Gastroesophageal sphincter (tissue), 4 donors: ENCODE data around the gene CD40. TPM values are rescaled to one million over a fixed set of nuclear protein-coding genes. Genes with fewer than 3 reads are reported as not detected.

Experiments
- ATAC-seq: fragments of 150-250 bp; one replicate; pipeline ENCODE4 v1.9.1; 2016; ENCODE audit warnings: mild to moderate bottlenecking, moderate library complexity
- H3K27ac ChIP-seq, 4 donors: fragments of 200-600 bp; sonication (generic) in 3 of 4; 1 replicate in 3 of 4; 2 replicates in 1 of 4; pipeline ENCODE4 v1.5.1; 2016 to 2019
- H3K27me3 ChIP-seq: fragments of 200-600 bp; sonication (generic); one replicate; pipeline ENCODE4 v1.5.1; 2019
- H3K36me3 ChIP-seq, 2 donors: fragments of 200-600 bp; sonication (generic); one replicate each; pipeline ENCODE4 v1.5.1; 2019; ENCODE audit warnings: control low read depth in 1 of 2
- H3K4me1 ChIP-seq, 3 donors: fragments of 200-600 bp; sonication (generic); 1 replicate in 2 of 3; 2 replicates in 1 of 3; pipeline ENCODE4 v1.5.1; 2016 to 2019; ENCODE audit warnings: control low read depth in 2 of 3
- H3K4me3 ChIP-seq, 2 donors: fragments of 200-600 bp; sonication (generic); one replicate each; pipeline ENCODE4 v1.5.1; 2019; ENCODE audit warnings: mild to moderate bottlenecking in 1 of 2, moderate library complexity in 1 of 2
- H3K9me3 ChIP-seq, 3 donors: fragments of 200-600 bp; sonication (generic); one replicate each; pipeline ENCODE4 v1.5.1; 2017 to 2019; ENCODE audit warnings: control low read depth in 2 of 3
- CTCF ChIP-seq, 4 experiments: fragments of 200-600 bp in 2 of 4; fragments of 450-650 bp in 2 of 4; sonication (generic) in 1 of 4; IDR thresholded peaks; one replicate each; pipeline ENCODE4 v1.5.1; 2017 to 2019; ENCODE audit warnings: antibody characterized with exemption in 4 of 4, mild to moderate bottlenecking in 2 of 4, moderate library complexity in 2 of 4
- EP300 ChIP-seq: sonication (generic); formaldehyde crosslinking; IDR thresholded peaks from one replicate; pipeline ENCODE4 v1.6.1; 2017; ENCODE audit warnings: antibody characterized with exemption, mild to moderate bottlenecking
- POLR2A ChIP-seq, 2 donors: fragments of 450-650 bp; IDR thresholded peaks; one replicate each; pipeline ENCODE4 v1.6.1; 2017; ENCODE audit warnings: antibody characterized with exemption in 2 of 2, mild to moderate bottlenecking in 2 of 2, moderate library complexity in 1 of 2
- POLR2AphosphoS5 ChIP-seq: sonication (generic); formaldehyde crosslinking; IDR thresholded peaks from one replicate; pipeline ENCODE4 v1.6.1; 2017; ENCODE audit warnings: antibody characterized with exemption
- WGBS, 2 donors: methylation state at CpG; one replicate each; pipeline ENCODE4 v1.1.5; 2018; ENCODE audit warnings: low coverage in 1 of 2; 5-methylcytosine and 5-hydroxymethylcytosine counted together
- total RNA-seq, 4 donors: library from RNA; depleted of rRNA; stranded (reverse); fragments of >200 nt; gene quantifications; one replicate each; pipeline ENCODE4 v1.1.0, GENCODE V29; 2016

The CD40 gene
- total RNA-seq, 4 donors from 2014 or later: 13.7 to 16.6 (median 13.9) TPM

- H3K4me3 ChIP-seq: no peak overlapping the region
- H3K4me1 ChIP-seq: no peaks in the 10 kb centered on the region
- H3K9me3 ChIP-seq: no peaks in the 10 kb centered on the region
- no peak overlapping the region for H3K27ac ChIP-seq
- TF ChIP-seq EP300 (no peak), POLR2A (IDR thresholded peaks at IDR 0.05) (no peak), POLR2AphosphoS5 (no peak), CTCF (IDR thresholded peaks at IDR 0.05) (no peak)
- 58% methylated on average over 4 of the region's 6 CpGs; no CpG with 5 or more reads in 1 of the 2 donors for WGBS, 2 donors
- no peak for ATAC-seq
- no peaks in the 10 kb centered on the region for H3K36me3 ChIP-seq
- H3K27me3 ChIP-seq: peaks cover 83% of the 10 kb centered on the region
Observed at GRCh38 chr20:46157076-46157592, 39.0 kb downstream of the CD40 start.

- TF ChIP-seq POLR2A (IDR thresholded peaks at IDR 0.05): no peak
- TF ChIP-seq EP300: no peak
- no peak for TF ChIP-seq CTCF (IDR thresholded peaks at IDR 0.05)
- no peak for TF ChIP-seq POLR2AphosphoS5
- H3K4me1 ChIP-seq: no peaks in the 10 kb centered on the region
- H3K36me3 ChIP-seq: no peaks in the 10 kb centered on the region
- 72% methylated on average over 3 of the region's 7 CpGs; no CpG with 5 or more reads in 1 of the 2 donors for WGBS, 2 donors
- no peak overlapping the region for H3K4me3 ChIP-seq
- H3K27me3 ChIP-seq: peaks cover 83% of the 10 kb centered on the region
- H3K27ac ChIP-seq: no peak overlapping the region
- H3K9me3 ChIP-seq: no peaks in the 10 kb centered on the region
- no peak for ATAC-seq
Observed at GRCh38 chr20:46157625-46158024, 39.5 kb downstream of the CD40 start.

- Histone ChIP-seq H3K27ac (no peak overlapping the region), H3K4me3 (no peak overlapping the region), H3K4me1 (no peaks in the 10 kb centered on the region), H3K36me3 (no peaks in the 10 kb centered on the region), H3K27me3 (peaks cover 83% of the 10 kb centered on the region), H3K9me3 (no peaks in the 10 kb centered on the region)
- WGBS, 2 donors: 8% methylated on average over 5 of the region's 5 CpGs; no CpG with 5 or more reads in 1 of the 2 donors
- TF ChIP-seq CTCF (IDR thresholded peaks at IDR 0.05) (no peak), POLR2A (IDR thresholded peaks at IDR 0.05) (no peak), EP300 (no peak), POLR2AphosphoS5 (no peak)
- ATAC-seq: no peak
Observed at GRCh38 chr20:46158476-46158987, 40.4 kb downstream of the CD40 start.

GRCh38 chr20:46159101-46159897 lies 41.2 kb downstream of the CD40 start:
- ATAC-seq: no peak
- H3K27me3 ChIP-seq: peaks cover 81% of the 10 kb centered on the region
- no peaks in the 10 kb centered on the region for H3K9me3 ChIP-seq
- H3K27ac ChIP-seq: no peak overlapping the region
- TF ChIP-seq POLR2AphosphoS5 (no peak), POLR2A (IDR thresholded peaks at IDR 0.05) (no peak), CTCF (IDR thresholded peaks at IDR 0.05) (no peak)
- no peak overlapping the region for H3K4me3 ChIP-seq
- 62 to 64% methylated on average over 4 to 6 of the region's 7 CpGs for WGBS, 2 donors
- no peaks in the 10 kb centered on the region for H3K36me3 ChIP-seq
- H3K4me1 ChIP-seq: no peaks in the 10 kb centered on the region

- no peaks in the 10 kb centered on the region for H3K36me3 ChIP-seq
- WGBS, 2 donors: no CpG with 5 or more reads among the region's 5 CpGs
- H3K27me3 ChIP-seq: peaks cover 87% of the 10 kb centered on the region
- H3K4me1 ChIP-seq: no peaks in the 10 kb centered on the region
- no peaks in the 10 kb centered on the region for H3K9me3 ChIP-seq
- no peak for TF ChIP-seq CTCF (IDR thresholded peaks at IDR 0.05)
- no peak for TF ChIP-seq POLR2AphosphoS5
- no peak for TF ChIP-seq POLR2A (IDR thresholded peaks at IDR 0.05)
- TF ChIP-seq EP300: no peak
- no peak for ATAC-seq
- H3K27ac ChIP-seq: no peak overlapping the region
- no peak overlapping the region for H3K4me3 ChIP-seq
Observed at GRCh38 chr20:46160661-46161060, 42.5 kb downstream of the CD40 start.
